Sigmoid colon (tissue), 7 donors: ENCODE measurements around the gene GAA. TPM values are rescaled to one million over a fixed set of nuclear protein-coding genes. Genes with fewer than 3 reads are reported as not detected.

Experiments used
- DNase-seq: peaks from one replicate; pipeline ENCODE4 v3.0.0-alpha.2; 2019
- H3K27ac ChIP-seq, 4 donors: fragments of 200-600 bp; sonication (generic); one replicate each; pipeline ENCODE4 v1.5.1; 2016 to 2019; ENCODE audit warnings: mild to moderate bottlenecking in 1 of 4
- H3K27me3 ChIP-seq, 3 donors: fragments of 200-600 bp; sonication (generic); one replicate each; pipeline ENCODE4 v1.5.1; 2019; ENCODE audit warnings: mild to moderate bottlenecking in 1 of 3
- H3K36me3 ChIP-seq, 4 donors: fragments of 200-600 bp; sonication (generic); one replicate each; pipeline ENCODE4 v1.5.1; 2016 to 2019
- H3K4me1 ChIP-seq, 4 donors: fragments of 200-600 bp; sonication (generic); one replicate each; pipeline ENCODE4 v1.5.1; 2017 to 2019
- H3K4me3 ChIP-seq, 4 donors: fragments of 200-600 bp; sonication (generic); one replicate each; pipeline ENCODE4 v1.5.1; 2017 to 2019; ENCODE audit warnings: mild to moderate bottlenecking in 2 of 4, moderate library complexity in 1 of 4
- H3K9me3 ChIP-seq, 4 donors: fragments of 200-600 bp in 3 of 4; sonication (generic) in 3 of 4; one replicate each; pipeline versions ENCODE4 v1.5.1 to v1.6.1; 2013 to 2019
- EP300 ChIP-seq, 4 donors: sonication (generic); formaldehyde crosslinking; IDR thresholded peaks; one replicate each; pipeline ENCODE4 v1.6.1; 2017; ENCODE audit warnings: antibody characterized with exemption in 4 of 4
- POLR2A ChIP-seq, 2 donors: fragments of 450-650 bp; IDR thresholded peaks; one replicate each; pipeline ENCODE4 v1.6.1; 2016; ENCODE audit warnings: antibody characterized with exemption in 2 of 2, mild to moderate bottlenecking in 2 of 2, moderate library complexity in 2 of 2
- POLR2AphosphoS5 ChIP-seq, 4 donors: sonication (generic); formaldehyde crosslinking; IDR thresholded peaks; one replicate each; pipeline ENCODE4 v1.6.1; 2017; ENCODE audit warnings: antibody characterized with exemption in 4 of 4
- WGBS, 2 donors: extraction: QIAGEN DNeasy Blood & Tissue Kit; methylation state at CpG; one replicate each; pipeline ENCODE4 v1.1.7; 2013; 5-methylcytosine and 5-hydroxymethylcytosine counted together
- intact Hi-C: fragments of 100-400 bp; cut with DNase I; formaldehyde crosslinking; loops from one replicate; pipeline ENCODE4 v1.15.1; 2023
- polyA plus RNA-seq, 3 donors: library from polyadenylated mRNA; stranded (reverse); fragments of 200-250 nt; gene quantifications; one replicate each; pipeline ENCODE4 v1.2.3, GENCODE V29; 2013
- total RNA-seq, 4 donors: library from RNA; depleted of rRNA; stranded (reverse); fragments of >200 nt; gene quantifications; one replicate each; pipeline ENCODE4 v1.1.0, GENCODE V29; 2016
- TF ChIP-seq, protein P1 (sequence below), 4 experiments: fragments of 450-650 bp in 3 of 4; fragments of 200-600 bp in 1 of 4; IDR thresholded peaks; one replicate each; pipeline ENCODE4 v1.5.1; 2016 to 2019; ENCODE audit warnings: antibody characterized with exemption in 4 of 4, mild to moderate bottlenecking in 3 of 4, moderate library complexity in 2 of 4
- donor health status: healthy with polysubstance abuse.
- donor health status: Bipolar disorder and iron deficiency.
- donor health status: healthy.

Gene GAA
- total and polyA plus RNA-seq, 7 donors: 13.8 to 74.2 (median 38.5) TPM

DNA sequence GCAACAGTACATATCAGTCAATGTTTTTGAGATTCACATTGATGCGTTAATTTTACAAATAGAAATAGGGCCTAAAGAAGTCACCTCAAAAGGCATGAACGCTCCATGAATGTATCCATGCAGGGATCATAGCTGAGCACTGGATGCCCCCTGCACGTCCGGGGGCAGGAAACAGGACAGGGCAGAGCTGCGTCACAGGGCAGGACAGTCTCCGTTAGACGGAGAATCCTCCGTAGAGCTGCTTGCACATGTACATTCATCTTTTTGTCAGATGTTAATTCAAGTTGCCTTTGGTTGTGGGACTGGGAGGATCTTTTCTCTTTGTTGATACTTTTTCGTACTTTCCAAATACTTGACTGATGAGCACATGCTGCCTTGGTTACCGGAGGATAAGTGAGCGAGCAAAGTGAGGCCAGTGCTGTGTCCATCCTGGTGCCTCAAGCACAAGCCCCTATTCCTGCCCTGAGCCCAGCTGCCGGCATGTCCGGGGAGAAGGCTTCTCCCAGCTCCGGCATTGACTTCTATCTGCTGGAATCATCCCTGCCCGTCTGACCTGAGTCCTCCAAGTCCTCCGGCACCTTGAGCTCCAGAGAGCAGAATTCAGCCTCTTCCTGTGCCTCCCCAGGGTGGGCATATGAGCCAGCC lies 15.0 kb downstream of the GAA start:
- TF ChIP-seq POLR2A (IDR thresholded peaks at IDR 0.05) (no peak), POLR2AphosphoS5 (IDR thresholded peaks at IDR 0.05) (no peak), EP300 (IDR thresholded peaks at IDR 0.05) (no peak)
- TF ChIP-seq, protein P1, sequence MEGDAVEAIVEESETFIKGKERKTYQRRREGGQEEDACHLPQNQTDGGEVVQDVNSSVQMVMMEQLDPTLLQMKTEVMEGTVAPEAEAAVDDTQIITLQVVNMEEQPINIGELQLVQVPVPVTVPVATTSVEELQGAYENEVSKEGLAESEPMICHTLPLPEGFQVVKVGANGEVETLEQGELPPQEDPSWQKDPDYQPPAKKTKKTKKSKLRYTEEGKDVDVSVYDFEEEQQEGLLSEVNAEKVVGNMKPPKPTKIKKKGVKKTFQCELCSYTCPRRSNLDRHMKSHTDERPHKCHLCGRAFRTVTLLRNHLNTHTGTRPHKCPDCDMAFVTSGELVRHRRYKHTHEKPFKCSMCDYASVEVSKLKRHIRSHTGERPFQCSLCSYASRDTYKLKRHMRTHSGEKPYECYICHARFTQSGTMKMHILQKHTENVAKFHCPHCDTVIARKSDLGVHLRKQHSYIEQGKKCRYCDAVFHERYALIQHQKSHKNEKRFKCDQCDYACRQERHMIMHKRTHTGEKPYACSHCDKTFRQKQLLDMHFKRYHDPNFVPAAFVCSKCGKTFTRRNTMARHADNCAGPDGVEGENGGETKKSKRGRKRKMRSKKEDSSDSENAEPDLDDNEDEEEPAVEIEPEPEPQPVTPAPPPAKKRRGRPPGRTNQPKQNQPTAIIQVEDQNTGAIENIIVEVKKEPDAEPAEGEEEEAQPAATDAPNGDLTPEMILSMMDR (IDR thresholded peaks at IDR 0.05): no peak
- 90 to 93% methylated on average over 16 of the region's 16 CpGs for WGBS, 2 donors
- no peaks in the 10 kb centered on the region for H3K4me1 ChIP-seq
- H3K4me3 ChIP-seq: no peak overlapping the region
- no peak overlapping the region for H3K27ac ChIP-seq
- no peaks in the 10 kb centered on the region for H3K9me3 ChIP-seq
- no peak for DNase-seq
- intact Hi-C loops: no loop called here
- no peaks in the 10 kb centered on the region for H3K27me3 ChIP-seq
- H3K36me3 ChIP-seq: peaks cover 0 to 19% (median 0%) of the 10 kb centered on the region in 4 donors

DNA sequence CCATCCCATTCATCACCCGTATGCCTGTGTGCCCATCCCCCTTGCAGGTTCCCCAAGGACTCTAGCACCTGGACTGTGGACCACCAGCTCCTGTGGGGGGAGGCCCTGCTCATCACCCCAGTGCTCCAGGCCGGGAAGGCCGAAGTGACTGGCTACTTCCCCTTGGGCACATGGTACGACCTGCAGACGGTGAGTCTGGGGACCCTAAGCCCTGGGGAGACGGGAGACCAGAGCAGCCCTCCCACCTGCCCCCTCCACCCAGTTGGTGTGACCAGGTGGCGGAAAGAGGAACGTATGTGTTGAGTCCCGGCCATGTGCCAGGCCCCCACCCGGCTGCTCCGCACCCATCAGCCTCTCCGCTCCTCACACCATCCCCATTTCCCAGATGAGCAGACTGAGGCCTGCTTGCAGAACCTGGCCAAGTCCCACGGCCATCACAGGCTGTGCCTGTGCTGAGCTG lies 15.6 kb downstream of the GAA start:
- Histone ChIP-seq H3K4me1 (no peaks in the 10 kb centered on the region), H3K9me3 (no peaks in the 10 kb centered on the region), H3K27ac (no peak overlapping the region), H3K36me3 (peaks cover 0 to 19% (median 0%) of the 10 kb centered on the region in 4 donors), H3K27me3 (no peaks in the 10 kb centered on the region), H3K4me3 (no peak overlapping the region)
- intact Hi-C loops: no loop called here
- WGBS, 2 donors: 94 to 95% methylated on average over 13 of the region's 13 CpGs
- TF ChIP-seq POLR2AphosphoS5 (IDR thresholded peaks at IDR 0.05) (no peak), EP300 (IDR thresholded peaks at IDR 0.05) (no peak), POLR2A (IDR thresholded peaks at IDR 0.05) (no peak)
- TF ChIP-seq, protein P1 (IDR thresholded peaks at IDR 0.05): no peak
- no peak for DNase-seq

DNA sequence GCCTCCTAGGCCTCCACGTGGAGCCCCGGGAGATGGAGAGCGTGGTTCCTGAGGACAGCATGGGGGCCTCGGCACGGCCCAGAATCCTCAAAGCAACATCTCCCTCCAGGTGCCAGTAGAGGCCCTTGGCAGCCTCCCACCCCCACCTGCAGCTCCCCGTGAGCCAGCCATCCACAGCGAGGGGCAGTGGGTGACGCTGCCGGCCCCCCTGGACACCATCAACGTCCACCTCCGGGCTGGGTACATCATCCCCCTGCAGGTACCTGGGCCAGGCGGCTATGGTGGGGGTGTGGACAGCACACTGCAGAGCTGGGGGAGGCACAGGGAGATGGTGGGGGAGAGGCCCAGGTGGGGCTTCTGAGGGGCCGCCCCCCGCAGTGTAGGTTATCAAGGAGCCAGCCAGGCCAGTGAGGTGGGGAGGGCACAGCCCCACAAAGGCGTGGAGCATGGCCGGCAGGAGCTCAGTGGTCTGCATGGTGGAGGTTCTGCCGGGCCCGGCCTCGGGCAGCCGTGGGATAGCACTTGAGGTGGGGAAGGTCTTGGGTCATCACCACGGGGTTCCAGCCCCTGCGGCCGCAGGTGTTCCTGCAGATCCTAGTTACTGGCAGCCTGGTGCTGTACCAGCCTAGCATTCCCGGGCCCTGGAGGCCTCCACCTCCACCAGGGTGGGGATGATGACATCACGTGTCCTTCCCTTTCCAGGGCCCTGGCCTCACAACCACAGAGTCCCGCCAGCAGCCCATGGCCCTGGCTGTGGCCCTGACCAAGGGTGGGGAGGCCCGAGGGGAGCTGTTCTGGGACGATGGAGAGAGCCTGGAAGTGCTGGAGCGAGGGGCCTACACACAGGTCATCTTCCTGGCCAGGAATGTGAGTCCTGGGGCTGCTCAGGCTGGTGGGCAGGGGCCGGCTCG lies 16.4 kb downstream of the GAA start:
- H3K27ac ChIP-seq: no peak overlapping the region
- TF ChIP-seq EP300 (IDR thresholded peaks at IDR 0.05) (no peak), POLR2A (IDR thresholded peaks at IDR 0.05) (no peak), POLR2AphosphoS5 (IDR thresholded peaks at IDR 0.05) (no peak)
- TF ChIP-seq, protein P1 (IDR thresholded peaks at IDR 0.05): no peak
- H3K36me3 ChIP-seq: peaks cover 0 to 19% (median 0%) of the 10 kb centered on the region in 4 donors
- H3K4me1 ChIP-seq: no peaks in the 10 kb centered on the region
- 91 to 94% methylated on average over 31 of the region's 31 CpGs for WGBS, 2 donors
- no peak overlapping the region for H3K4me3 ChIP-seq
- no peak for DNase-seq
- no peaks in the 10 kb centered on the region for H3K27me3 ChIP-seq
- no peaks in the 10 kb centered on the region for H3K9me3 ChIP-seq
- intact Hi-C loops: no loop called here

DNA sequence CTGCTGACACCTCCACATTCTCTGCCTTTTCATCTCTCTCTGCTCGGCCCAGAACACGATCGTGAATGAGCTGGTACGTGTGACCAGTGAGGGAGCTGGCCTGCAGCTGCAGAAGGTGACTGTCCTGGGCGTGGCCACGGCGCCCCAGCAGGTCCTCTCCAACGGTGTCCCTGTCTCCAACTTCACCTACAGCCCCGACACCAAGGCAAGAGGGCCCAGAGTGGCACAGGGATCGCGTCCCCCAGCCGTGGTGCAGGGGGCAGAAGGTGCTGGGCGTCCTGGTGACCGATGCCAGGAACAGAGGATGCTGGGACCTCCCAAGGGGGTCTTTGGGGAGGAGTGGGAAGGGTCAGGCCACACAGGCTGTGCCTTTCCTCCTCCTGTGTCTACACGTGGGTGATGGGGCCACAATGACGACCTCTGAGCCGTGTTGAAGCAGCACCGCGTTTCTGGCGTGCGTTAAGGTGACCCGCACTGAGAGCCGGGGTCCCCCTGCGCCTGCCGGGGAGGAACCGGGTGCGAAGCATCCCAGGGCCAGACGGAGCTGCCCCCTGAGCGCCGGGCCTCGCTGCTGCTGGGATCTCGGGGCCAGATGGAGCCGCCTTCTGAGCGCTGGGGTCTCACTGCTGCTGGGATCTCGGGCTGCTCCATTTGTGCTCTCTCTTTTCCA lies 17.4 kb downstream of the GAA start:
- intact Hi-C loops: no loop called here
- no peak overlapping the region for H3K27ac ChIP-seq
- H3K9me3 ChIP-seq: no peaks in the 10 kb centered on the region
- no peak overlapping the region for H3K4me3 ChIP-seq
- TF ChIP-seq POLR2AphosphoS5 (IDR thresholded peaks at IDR 0.05) (no peak), POLR2A (IDR thresholded peaks at IDR 0.05) (no peak)
- TF ChIP-seq, protein P1 (IDR thresholded peaks at IDR 0.05): no peak
- WGBS, 2 donors: 89 to 92% methylated on average over 35 of the region's 35 CpGs
- peak; percentile 46 for DNase-seq
- H3K27me3 ChIP-seq: peaks cover 0 to 2% (median 0%) of the 10 kb centered on the region in 3 donors
- no peaks in the 10 kb centered on the region for H3K4me1 ChIP-seq
- H3K36me3 ChIP-seq: peaks cover 0 to 19% (median 0%) of the 10 kb centered on the region in 4 donors
